ENCODE data around the gene HLA-DRA.

Gene HLA-DRA

DNA sequence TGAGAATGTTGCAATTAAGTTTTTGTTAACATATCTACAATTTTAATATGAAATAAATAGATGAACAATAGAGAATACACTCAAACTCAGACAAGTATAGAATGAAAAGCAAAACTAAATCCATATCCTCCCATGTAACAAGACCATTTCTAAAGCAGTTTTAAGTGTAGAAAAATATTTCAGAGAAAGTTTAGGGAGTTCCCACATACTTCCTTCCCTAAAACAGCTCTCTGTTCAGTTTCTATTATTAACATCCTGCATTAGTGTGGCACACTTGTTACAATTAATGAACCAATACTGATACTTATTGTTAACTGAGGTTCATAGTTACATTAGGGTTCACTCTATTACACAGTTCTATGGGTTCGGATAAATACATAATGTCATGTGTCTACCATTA lies 52.0 kb downstream of the HLA-DRA start:
- no peaks in the 10 kb centered on the region for H3K9me2 ChIP-seq (replicated peaks; ENCODE audit: insufficient read depth, low read length)
- H3K36me3 ChIP-seq (replicated peaks; ENCODE audit: insufficient read depth, low read length), result no peaks in the 10 kb centered on the region
- H3K9ac ChIP-seq (ENCODE audit: low read length), result no peak overlapping the region
- no peaks in the 10 kb centered on the region for H3K79me2 ChIP-seq (ENCODE audit: low read length)
- no peak overlapping the region for H3K27ac ChIP-seq (ENCODE audit: low read length)
- no peak overlapping the region for H2AFZ ChIP-seq (ENCODE audit: low read length)
- no peak for DNase-seq
- H3F3A ChIP-seq (ENCODE audit: insufficient read depth, low read length), result no peaks in the 10 kb centered on the region
- no peak overlapping the region for H3K4me2 ChIP-seq (ENCODE audit: low read depth, low read length)
- no peak overlapping the region for H3K4me3 ChIP-seq (ENCODE audit: low read length)
- H3K9me3 ChIP-seq (replicated peaks; ENCODE audit: insufficient read depth, low read length), result no peaks in the 10 kb centered on the region
- no peaks in the 10 kb centered on the region for H3K27me3 ChIP-seq (replicated peaks; ENCODE audit: insufficient read depth, low read length)
- TF ChIP-seq EZH2 (optimal IDR thresholded peaks at IDR 0.05; ENCODE audit: low read depth, low read length) (no peak), EZH2phosphoT487 (IDR thresholded peaks at IDR 0.05; ENCODE audit: low read length) (no peak)
- TF ChIP-seq, protein P1, sequence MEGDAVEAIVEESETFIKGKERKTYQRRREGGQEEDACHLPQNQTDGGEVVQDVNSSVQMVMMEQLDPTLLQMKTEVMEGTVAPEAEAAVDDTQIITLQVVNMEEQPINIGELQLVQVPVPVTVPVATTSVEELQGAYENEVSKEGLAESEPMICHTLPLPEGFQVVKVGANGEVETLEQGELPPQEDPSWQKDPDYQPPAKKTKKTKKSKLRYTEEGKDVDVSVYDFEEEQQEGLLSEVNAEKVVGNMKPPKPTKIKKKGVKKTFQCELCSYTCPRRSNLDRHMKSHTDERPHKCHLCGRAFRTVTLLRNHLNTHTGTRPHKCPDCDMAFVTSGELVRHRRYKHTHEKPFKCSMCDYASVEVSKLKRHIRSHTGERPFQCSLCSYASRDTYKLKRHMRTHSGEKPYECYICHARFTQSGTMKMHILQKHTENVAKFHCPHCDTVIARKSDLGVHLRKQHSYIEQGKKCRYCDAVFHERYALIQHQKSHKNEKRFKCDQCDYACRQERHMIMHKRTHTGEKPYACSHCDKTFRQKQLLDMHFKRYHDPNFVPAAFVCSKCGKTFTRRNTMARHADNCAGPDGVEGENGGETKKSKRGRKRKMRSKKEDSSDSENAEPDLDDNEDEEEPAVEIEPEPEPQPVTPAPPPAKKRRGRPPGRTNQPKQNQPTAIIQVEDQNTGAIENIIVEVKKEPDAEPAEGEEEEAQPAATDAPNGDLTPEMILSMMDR (IDR thresholded peaks at IDR 0.05; ENCODE audit: low read length), result no peak
- no peaks in the 10 kb centered on the region for H3K4me1 ChIP-seq (ENCODE audit: low read length)
- no peaks in the 10 kb centered on the region for H4K20me1 ChIP-seq (ENCODE audit: insufficient read depth, low read length)

DNA sequence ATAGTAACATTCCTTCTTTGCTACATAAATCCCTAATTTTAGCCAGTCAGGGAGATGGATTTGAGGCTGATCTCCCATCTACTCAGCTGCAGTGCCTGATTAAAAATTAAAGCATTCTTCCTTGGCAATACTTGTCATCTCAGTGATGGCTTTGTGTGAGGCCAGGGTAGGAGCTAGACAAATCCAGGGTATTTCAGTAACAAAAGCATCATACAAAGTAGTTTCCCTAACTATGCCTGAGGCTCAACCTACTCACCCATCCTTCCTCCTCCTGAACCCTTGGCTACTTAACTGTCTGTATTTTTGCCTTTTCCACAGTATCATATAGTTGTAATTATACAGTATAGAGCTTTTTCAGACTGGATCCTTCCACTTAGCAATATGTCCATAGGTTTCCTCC lies 52.7 kb downstream of the HLA-DRA start:
- H3K4me2 ChIP-seq (ENCODE audit: low read depth, low read length), result no peak overlapping the region
- no peaks in the 10 kb centered on the region for H3K27me3 ChIP-seq (replicated peaks; ENCODE audit: insufficient read depth, low read length)
- H3F3A ChIP-seq (ENCODE audit: insufficient read depth, low read length), result no peaks in the 10 kb centered on the region
- no peaks in the 10 kb centered on the region for H3K4me1 ChIP-seq (ENCODE audit: low read length)
- no peak for DNase-seq
- no peak overlapping the region for H3K9ac ChIP-seq (ENCODE audit: low read length)
- H3K79me2 ChIP-seq (ENCODE audit: low read length), result no peaks in the 10 kb centered on the region
- H3K27ac ChIP-seq (ENCODE audit: low read length), result no peak overlapping the region
- no peaks in the 10 kb centered on the region for H3K36me3 ChIP-seq (replicated peaks; ENCODE audit: insufficient read depth, low read length)
- no peaks in the 10 kb centered on the region for H3K9me2 ChIP-seq (replicated peaks; ENCODE audit: insufficient read depth, low read length)
- H3K9me3 ChIP-seq (replicated peaks; ENCODE audit: insufficient read depth, low read length), result no peaks in the 10 kb centered on the region
- TF ChIP-seq, protein P1 (IDR thresholded peaks at IDR 0.05; ENCODE audit: low read length), result no peak
- TF ChIP-seq EZH2 (optimal IDR thresholded peaks at IDR 0.05; ENCODE audit: low read depth, low read length) (no peak), EZH2phosphoT487 (IDR thresholded peaks at IDR 0.05; ENCODE audit: low read length) (no peak)
- no peaks in the 10 kb centered on the region for H4K20me1 ChIP-seq (ENCODE audit: insufficient read depth, low read length)
- H2AFZ ChIP-seq (ENCODE audit: low read length), result no peak overlapping the region
- H3K4me3 ChIP-seq (ENCODE audit: low read length), result no peak overlapping the region
